Stimulated activated CD8-positive, alpha-beta memory T cell treated with anti-CD3 and anti-CD28 coated beads, Interleukin-15, amount 100 ng/mL, for 48 hours (primary cell): ENCODE measurements around the gene TRIM56.

ENCODE experiments used
- DNase-seq, 2 donors: peaks; one replicate each; pipeline ENCODE4 v3.0.0-alpha.2; 2020; ENCODE audit warnings: low read depth in 2 of 2

TRIM56 gene

DNA sequence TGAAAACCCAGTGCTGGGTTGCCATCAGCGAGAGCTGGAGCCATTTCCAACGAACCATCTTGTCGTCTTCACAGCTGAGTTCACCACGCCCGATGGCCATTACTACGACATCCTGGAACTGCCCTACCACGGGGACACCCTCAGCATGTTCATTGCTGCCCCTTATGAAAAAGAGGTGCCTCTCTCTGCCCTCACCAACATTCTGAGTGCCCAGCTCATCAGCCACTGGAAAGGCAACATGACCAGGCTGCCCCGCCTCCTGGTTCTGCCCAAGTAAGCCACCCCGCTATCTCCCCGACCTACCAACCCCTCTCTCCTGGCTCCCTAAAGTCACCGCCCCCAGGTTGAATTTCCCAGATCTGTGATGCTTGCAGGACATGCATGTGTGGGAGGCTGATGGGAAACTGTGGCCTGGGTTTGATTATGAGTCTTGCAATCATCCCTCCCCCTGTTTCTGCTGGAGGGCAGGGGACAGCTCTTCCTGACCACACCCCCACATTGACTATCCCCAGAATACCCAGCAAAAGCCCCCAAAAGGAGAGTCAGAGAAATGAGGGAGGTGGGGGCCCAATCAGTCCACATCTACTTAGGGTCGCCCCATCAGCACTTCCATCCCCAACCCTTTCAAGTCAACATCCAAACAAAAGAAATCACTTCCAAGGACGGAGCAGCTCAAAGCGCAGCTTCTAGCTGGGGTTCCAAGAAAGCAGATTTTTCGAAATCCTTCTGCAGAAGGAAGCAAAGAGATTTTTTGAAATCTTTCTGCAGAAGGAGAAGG, 48.5 kb downstream of the TRIM56 start:
- DNase-seq = no peak

DNA sequence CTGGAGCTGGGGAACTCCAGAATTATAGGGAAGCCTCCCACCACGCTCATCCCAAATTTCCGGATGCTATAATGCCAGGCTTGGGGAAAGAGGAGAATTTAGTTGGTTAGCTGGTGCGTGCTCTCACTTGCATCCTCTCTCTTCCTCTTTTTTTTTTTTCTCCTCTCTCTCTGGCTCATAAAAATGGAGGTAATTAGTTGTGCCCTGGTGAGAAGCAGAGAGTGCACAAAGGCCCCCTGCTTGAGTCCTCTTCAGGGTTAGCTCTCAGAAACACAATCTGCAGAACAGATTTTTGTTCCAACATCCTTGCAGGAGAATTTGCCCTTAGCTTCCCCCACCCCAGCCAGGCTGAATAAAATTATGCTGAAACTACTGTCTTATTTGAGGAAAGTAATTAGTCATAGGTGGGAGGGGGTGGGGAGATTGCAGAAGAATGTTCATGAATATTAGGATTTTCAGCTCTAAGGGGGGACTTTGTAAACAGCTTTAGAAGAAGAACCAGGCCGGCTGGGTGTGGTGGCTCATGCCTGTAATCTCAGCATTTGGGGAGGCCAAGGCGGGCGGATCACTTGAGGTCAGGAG, 49.2 kb downstream of the TRIM56 start:
- no peak for DNase-seq

DNA sequence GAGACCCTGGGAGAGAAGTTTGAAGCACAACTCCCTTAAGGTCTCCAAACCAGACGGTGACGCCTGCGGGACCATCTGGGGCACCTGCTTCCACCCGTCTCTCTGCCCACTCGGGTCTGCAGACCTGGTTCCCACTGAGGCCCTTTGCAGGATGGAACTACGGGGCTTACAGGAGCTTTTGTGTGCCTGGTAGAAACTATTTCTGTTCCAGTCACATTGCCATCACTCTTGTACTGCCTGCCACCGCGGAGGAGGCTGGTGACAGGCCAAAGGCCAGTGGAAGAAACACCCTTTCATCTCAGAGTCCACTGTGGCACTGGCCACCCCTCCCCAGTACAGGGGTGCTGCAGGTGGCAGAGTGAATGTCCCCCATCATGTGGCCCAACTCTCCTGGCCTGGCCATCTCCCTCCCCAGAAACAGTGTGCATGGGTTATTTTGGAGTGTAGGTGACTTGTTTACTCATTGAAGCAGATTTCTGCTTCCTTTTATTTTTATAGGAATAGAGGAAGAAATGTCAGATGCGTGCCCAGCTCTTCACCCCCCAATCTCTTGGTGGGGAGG, 52.5 kb downstream of the TRIM56 start:
- DNase-seq = no peak

GRCh38 chr7:101138213-101138870, 53.1 kb downstream of the TRIM56 start:
- DNase-seq = peak; percentile 81 to 87

GRCh38 chr7:101140339-101140699, 55.0 kb downstream of the TRIM56 start:
- no peak for DNase-seq

DNA sequence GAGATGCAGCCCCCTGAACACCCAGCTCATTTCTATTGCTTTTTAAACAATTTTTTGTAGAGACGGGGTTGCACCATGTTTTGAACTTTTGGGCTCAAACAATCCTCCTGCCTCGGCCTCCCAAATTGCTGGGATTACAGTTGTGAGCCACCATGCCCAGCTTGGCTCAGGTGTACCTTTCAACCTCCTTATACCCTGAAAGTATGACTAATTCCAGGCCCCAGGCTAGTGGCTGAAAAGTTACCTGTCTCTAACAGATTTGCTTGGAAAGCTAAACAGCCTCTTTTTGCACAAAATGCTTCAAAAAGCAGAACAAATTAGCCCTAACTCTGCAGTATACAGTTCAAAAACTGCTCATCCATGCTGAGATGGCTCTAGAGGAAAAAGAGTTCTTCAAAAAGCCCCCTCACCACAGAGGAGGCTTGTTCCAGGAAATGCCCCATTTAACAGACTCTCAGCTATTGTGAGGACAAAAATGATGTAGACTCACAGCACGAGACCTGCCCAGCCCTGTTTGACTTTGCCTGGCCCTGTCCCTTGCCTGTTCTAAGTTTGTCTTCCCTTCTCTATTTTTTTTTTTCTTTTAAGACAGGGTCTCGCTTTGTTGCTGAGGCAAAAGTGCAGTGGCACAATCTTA, 55.6 kb downstream of the TRIM56 start:
- DNase-seq = no peak
